Measurements from ENCODE around the gene ADGRF3.
"Not testable (repeated sequence)": the region's sequence is repeated elsewhere in the genome, so short reads cannot be mapped to it uniquely, and the experiment has no call there.

Gene ADGRF3

DNA sequence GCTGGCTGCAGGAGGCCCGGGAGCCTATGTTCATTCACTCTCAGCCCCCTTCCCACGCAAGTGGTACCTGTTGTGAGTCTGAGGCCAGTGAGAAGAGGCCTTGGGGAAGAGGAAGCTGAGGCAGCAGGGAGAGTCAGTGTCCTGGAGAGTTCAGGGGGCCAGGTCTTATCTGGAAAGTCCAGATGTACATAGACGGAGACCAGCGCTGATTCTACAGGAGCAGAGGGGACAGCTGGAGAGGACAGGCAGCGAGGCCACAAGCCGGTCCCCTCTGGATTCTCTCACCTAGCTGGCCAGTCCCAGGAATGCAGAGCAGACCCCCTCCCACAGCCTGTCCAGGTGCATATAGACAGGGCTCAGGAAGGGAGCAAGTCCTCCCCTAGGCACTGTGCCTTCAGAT is 29.7 kb downstream of the ADGRF3 start:
- Mint-ChIP-seq H3K9me3 (no peaks in the 10 kb centered on the region), H3K4me3 (no peak overlapping the region), H3K27ac (no peak overlapping the region), H3K27me3 (no peaks in the 10 kb centered on the region), H3K36me3 (ENCODE audit: low read depth) (no peaks in the 10 kb centered on the region), H3K4me1 (ENCODE audit: low read depth) (no peaks in the 10 kb centered on the region)
- DNase-seq = no peak

GRCh38 chr2:26316041-26316440 is 30.5 kb downstream of the ADGRF3 start:
- Mint-ChIP-seq H3K9me3 (no peaks in the 10 kb centered on the region), H3K36me3 (ENCODE audit: low read depth) (no peaks in the 10 kb centered on the region), H3K27ac (no peak overlapping the region), H3K4me1 (ENCODE audit: low read depth) (no peaks in the 10 kb centered on the region), H3K27me3 (no peaks in the 10 kb centered on the region), H3K4me3 (no peak overlapping the region)
- DNase-seq = no peak

DNA sequence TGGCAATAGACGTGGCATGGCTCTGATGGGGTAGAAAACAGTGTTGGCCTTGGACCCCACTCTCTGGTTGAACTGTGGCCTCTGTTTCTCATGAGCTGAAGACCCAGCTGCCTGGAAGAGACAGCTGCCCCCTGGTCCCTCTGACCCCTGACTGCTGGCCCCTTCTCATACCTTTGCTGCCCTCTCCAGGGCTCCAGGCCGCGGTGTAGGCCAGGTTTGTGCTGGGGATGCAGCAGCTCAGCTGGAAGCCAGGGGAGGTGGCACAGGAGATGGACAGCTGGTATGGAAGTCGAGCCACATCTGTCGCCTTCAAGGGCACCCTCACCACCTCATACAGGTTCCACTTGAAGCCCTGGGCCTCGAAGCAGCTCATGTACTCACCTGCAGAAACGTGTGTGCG is 32.3 kb downstream of the ADGRF3 start:
- Mint-ChIP-seq H3K4me1 (ENCODE audit: low read depth) (no peaks in the 10 kb centered on the region), H3K36me3 (ENCODE audit: low read depth) (no peaks in the 10 kb centered on the region), H3K27ac (no peak overlapping the region), H3K4me3 (no peak overlapping the region), H3K9me3 (no peaks in the 10 kb centered on the region), H3K27me3 (no peaks in the 10 kb centered on the region)
- DNase-seq = no peak

GRCh38 chr2:26313446-26313845 is 33.1 kb downstream of the ADGRF3 start:
- Mint-ChIP-seq H3K9me3 (no peaks in the 10 kb centered on the region), H3K36me3 (ENCODE audit: low read depth) (no peaks in the 10 kb centered on the region)

GRCh38 chr2:26312471-26312870 is 34.1 kb downstream of the ADGRF3 start:
- no peak overlapping the region for H3K4me3 Mint-ChIP-seq
- no peaks in the 10 kb centered on the region for H3K4me1 Mint-ChIP-seq (ENCODE audit: low read depth)
- no peak overlapping the region for H3K27ac Mint-ChIP-seq
- no peaks in the 10 kb centered on the region for H3K27me3 Mint-ChIP-seq
- H3K9me3 Mint-ChIP-seq = no peaks in the 10 kb centered on the region
- no peaks in the 10 kb centered on the region for H3K36me3 Mint-ChIP-seq (ENCODE audit: low read depth)
- DNase-seq = no peak

More at GRCh38 chr2:26313446-26313845, 33.1 kb downstream of the ADGRF3 start:
- no peak for DNase-seq
- Mint-ChIP-seq H3K27ac (no peak overlapping the region), H3K4me1 (ENCODE audit: low read depth) (no peaks in the 10 kb centered on the region), H3K4me3 (no peak overlapping the region), H3K27me3 (no peaks in the 10 kb centered on the region)

GRCh38 chr2:26309921-26310320 is 36.7 kb downstream of the ADGRF3 start:
- H3K4me3 Mint-ChIP-seq = no peak overlapping the region
- no peaks in the 10 kb centered on the region for H3K36me3 Mint-ChIP-seq (ENCODE audit: low read depth)
- no peaks in the 10 kb centered on the region for H3K9me3 Mint-ChIP-seq
- no peak overlapping the region for H3K27ac Mint-ChIP-seq
- no peak for DNase-seq
- H3K27me3 Mint-ChIP-seq = no peaks in the 10 kb centered on the region
- H3K4me1 Mint-ChIP-seq (ENCODE audit: low read depth) = no peaks in the 10 kb centered on the region

- no peak overlapping the region for H3K4me3 Mint-ChIP-seq
- H3K36me3 Mint-ChIP-seq (ENCODE audit: low read depth) = no peaks in the 10 kb centered on the region
- H3K9me3 Mint-ChIP-seq = no peaks in the 10 kb centered on the region
- no peak for DNase-seq
- H3K27ac Mint-ChIP-seq = no peak overlapping the region
- no peaks in the 10 kb centered on the region for H3K27me3 Mint-ChIP-seq
- no peaks in the 10 kb centered on the region for H3K4me1 Mint-ChIP-seq (ENCODE audit: low read depth)
Observed at GRCh38 chr2:26305540-26305939, 41.0 kb downstream of the ADGRF3 start.

DNA sequence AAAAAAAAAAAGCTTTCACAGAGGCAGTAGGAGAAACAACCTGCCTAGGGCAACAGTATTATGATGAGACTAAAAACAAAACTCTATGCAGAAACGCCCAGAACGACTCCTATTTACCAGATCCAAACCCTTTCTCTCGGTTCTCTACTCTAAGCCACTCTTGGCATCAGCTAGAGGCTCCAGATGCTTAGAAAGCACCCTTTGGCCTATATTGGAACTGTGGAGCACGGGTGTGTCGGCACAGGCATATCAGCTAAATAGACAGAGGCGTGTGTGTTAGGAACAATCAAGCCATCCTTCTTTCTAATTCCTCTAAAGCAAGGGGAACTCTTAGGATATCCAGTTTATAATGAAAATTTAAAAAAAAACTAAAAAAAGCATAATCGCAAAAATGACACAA is 41.5 kb downstream of the ADGRF3 start:
- not testable (repeated sequence) for DNase-seq; H3K27ac Mint-ChIP-seq; H3K4me3 Mint-ChIP-seq; H3K27me3 Mint-ChIP-seq; H3K9me3 Mint-ChIP-seq; H3K36me3 Mint-ChIP-seq (ENCODE audit: low read depth); H3K4me1 Mint-ChIP-seq (ENCODE audit: low read depth)

GRCh38 chr2:26302846-26303245 is 43.7 kb downstream of the ADGRF3 start:
- Mint-ChIP-seq H3K27me3 (no peaks in the 10 kb centered on the region), H3K27ac (no peak overlapping the region)

GRCh38 chr2:26300234-26300925 is 46.2 kb downstream of the ADGRF3 start:
- no peaks in the 10 kb centered on the region for H3K36me3 Mint-ChIP-seq (ENCODE audit: low read depth)
- H3K9me3 Mint-ChIP-seq = no peaks in the 10 kb centered on the region
- DNase-seq = peak; percentile 38
- H3K4me3 Mint-ChIP-seq = no peak overlapping the region
- H3K4me1 Mint-ChIP-seq (ENCODE audit: low read depth) = no peaks in the 10 kb centered on the region
- no peaks in the 10 kb centered on the region for H3K27me3 Mint-ChIP-seq
- H3K27ac Mint-ChIP-seq = no peak overlapping the region

More at GRCh38 chr2:26302846-26303245, 43.7 kb downstream of the ADGRF3 start:
- H3K4me3 Mint-ChIP-seq = no peak overlapping the region
- no peak for DNase-seq
- H3K36me3 Mint-ChIP-seq (ENCODE audit: low read depth) = no peaks in the 10 kb centered on the region
- no peaks in the 10 kb centered on the region for H3K9me3 Mint-ChIP-seq
- H3K4me1 Mint-ChIP-seq (ENCODE audit: low read depth) = no peaks in the 10 kb centered on the region

DNA sequence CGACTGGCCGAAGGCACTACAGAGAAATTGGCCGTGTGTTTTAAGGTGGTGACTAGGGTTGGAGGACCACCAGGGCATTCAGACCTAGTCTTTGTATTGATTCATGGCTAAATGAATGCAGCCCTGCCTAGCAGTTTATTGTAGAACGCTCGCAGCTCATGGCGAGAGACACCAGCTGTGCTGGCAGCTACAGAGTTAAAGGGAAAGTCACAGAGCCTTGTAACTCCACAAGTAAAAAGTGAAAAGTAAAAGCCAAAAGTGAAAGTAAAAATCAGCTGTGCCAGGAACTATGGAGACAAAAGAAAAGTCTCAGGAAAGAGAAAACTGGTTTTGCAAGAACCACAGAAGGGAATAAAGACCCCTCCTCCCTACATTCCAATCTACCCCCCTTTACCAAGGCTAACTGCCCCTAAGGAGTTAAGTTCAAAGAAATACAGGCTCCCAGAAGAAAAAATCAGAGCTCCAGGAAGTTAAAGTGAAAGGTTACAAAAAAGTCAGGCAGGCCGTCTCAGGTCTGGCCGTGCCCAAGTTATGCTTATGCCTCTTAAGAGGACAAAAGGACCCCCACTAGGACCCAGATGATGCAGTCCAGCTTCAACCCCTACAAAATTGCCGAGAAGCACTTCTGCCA is 47.0 kb downstream of the ADGRF3 start:
- peak; percentile 48 for DNase-seq
- no peaks in the 10 kb centered on the region for H3K4me1 Mint-ChIP-seq (ENCODE audit: low read depth)
- no peaks in the 10 kb centered on the region for H3K9me3 Mint-ChIP-seq
- H3K27me3 Mint-ChIP-seq = no peaks in the 10 kb centered on the region
- no peak overlapping the region for H3K4me3 Mint-ChIP-seq
- no peak overlapping the region for H3K27ac Mint-ChIP-seq
- no peaks in the 10 kb centered on the region for H3K36me3 Mint-ChIP-seq (ENCODE audit: low read depth)

DNA sequence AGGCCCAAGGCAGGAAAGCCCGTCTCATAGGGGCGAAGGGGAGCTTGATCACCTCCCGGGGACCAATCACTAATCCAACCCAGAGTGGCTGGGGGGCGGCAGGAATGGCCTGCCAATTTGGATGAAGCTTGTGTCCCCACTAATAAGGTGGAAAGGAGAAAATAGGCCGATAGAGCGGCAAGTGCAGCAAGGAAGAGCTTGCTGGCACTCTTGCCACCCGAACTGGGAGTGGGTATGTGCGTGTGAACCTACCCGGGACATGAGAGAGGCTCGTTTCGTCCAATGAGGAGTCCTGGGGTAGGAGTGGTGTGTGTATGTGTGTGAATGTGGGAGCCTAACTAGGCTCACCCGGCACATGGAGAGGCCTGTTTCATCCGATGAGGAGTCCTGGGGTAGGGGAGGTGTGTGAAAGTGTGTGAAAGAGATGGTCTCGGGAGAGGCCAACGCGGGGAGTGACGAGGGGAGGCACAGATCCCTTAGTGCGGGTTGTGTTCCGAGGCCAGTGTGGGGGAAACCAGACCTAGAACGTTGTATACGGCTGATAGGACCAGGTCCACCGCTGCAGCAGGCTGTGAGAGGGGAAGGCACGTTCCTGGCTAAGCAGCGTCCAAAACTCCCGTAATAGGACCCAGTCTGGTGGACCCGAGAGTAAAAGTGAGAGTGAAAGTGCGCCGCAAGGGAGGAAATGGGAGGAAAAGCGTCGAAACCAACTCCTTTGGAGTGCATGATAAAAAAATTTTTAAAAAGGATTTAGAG is 47.8 kb downstream of the ADGRF3 start:
- DNase-seq = peak; percentile 62
- H3K4me1 Mint-ChIP-seq (ENCODE audit: low read depth) = no peaks in the 10 kb centered on the region
- H3K4me3 Mint-ChIP-seq = no peak overlapping the region
- H3K36me3 Mint-ChIP-seq (ENCODE audit: low read depth) = no peaks in the 10 kb centered on the region
- H3K27me3 Mint-ChIP-seq = no peaks in the 10 kb centered on the region
- H3K27ac Mint-ChIP-seq = no peak overlapping the region
- H3K9me3 Mint-ChIP-seq = no peaks in the 10 kb centered on the region

DNA sequence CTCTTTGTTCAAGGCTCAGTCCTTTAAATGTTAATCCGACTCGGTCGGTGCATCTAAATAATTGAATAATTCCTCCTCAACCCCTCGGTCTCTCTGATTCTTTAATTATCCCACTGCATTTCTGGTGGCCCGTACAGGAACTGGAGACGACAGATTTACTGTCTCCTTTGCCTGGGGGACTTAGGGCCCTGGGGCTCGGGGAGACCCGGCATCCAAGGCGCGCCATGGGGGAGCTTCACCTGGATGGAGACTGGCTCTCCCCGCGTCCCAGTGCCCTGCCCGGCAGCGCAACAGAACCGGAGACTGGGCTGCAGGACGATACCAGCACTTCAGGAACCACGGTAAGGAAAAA is 48.3 kb downstream of the ADGRF3 start:
- Mint-ChIP-seq H3K9me3 (no peaks in the 10 kb centered on the region), H3K27ac (no peak overlapping the region)

DNA sequence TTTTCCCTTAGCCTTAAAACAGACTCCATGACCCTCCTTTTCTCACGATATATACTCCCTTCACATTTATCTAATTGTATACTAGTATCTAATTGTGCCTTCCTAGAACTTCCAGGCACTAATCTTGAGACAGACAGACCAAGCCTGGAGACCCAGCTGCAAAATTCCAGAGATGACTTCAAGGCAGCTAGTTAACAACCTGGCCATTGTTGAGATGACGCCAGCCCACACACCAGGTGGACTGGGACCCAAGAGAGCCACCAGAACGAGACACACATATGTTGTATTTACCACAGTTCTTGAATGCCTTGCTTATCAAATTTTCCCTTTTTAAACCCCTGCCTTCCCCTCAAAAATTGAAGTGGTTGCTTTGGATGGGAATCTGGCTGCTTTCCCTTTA is 49.5 kb downstream of the ADGRF3 start:
- Mint-ChIP-seq H3K27me3 (no peaks in the 10 kb centered on the region), H3K27ac (no peak overlapping the region), H3K4me3 (no peak overlapping the region), H3K9me3 (no peaks in the 10 kb centered on the region), H3K4me1 (ENCODE audit: low read depth) (peaks cover 7% of the 10 kb centered on the region), H3K36me3 (ENCODE audit: low read depth) (no peaks in the 10 kb centered on the region)
- no peak for DNase-seq

More for the DNA sequence above, 48.3 kb downstream of the ADGRF3 start:
- DNase-seq = no peak
- Mint-ChIP-seq H3K4me3 (no peak overlapping the region), H3K4me1 (ENCODE audit: low read depth) (no peaks in the 10 kb centered on the region), H3K36me3 (ENCODE audit: low read depth) (no peaks in the 10 kb centered on the region), H3K27me3 (no peaks in the 10 kb centered on the region)

DNA sequence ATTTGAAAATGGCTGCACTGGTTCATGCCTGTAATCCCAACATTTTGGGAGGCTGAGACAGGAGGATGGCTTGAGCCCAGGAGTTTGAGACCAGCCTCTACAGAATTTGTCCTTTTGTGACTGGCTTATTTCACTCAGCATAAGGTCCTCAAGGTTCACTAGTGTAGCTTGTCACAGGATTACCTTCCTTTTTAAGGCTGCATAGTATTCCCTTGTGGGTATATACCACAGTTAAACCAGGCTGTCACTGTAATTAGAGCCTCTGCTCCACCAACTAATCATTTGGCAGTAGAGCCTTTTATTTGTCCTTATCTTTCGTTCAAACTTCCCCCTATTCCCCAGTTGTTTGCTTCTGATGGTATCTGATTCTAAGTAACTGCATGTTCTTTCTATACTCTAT is 51.1 kb downstream of the ADGRF3 start:
- H3K4me1 Mint-ChIP-seq (ENCODE audit: low read depth) = peaks cover 7% of the 10 kb centered on the region

More for the DNA sequence above, 51.1 kb downstream of the ADGRF3 start:
- Mint-ChIP-seq H3K36me3 (ENCODE audit: low read depth) (no peaks in the 10 kb centered on the region), H3K4me3 (no peak overlapping the region), H3K27me3 (no peaks in the 10 kb centered on the region), H3K9me3 (no peaks in the 10 kb centered on the region), H3K27ac (no peak overlapping the region)
- no peak for DNase-seq

Data from activated T-cell treated with anti-CD3 and anti-CD28 coated beads, Interleukin-2, amount 50 U/mL, for 24 hours (primary cell).